ENCODE results near the gene AOPEP. TPM values are rescaled to one million over a fixed set of nuclear protein-coding genes. Genes with fewer than 3 reads are reported as not detected.

The AOPEP gene
- total RNA-seq, 1 donor from 2014 or later, result 175 TPM

GRCh38 chr9:94993821-94994165 lies 267.3 kb downstream of the AOPEP start:
- H3K36me3 ChIP-seq, result no peaks in the 10 kb centered on the region
- no peak for TF ChIP-seq CTCF (IDR thresholded peaks at IDR 0.05; ENCODE audit: borderline replicate concordance)
- H3K27ac ChIP-seq (replicated peaks), result no peak overlapping the region
- no peak overlapping the region for H3K4me3 ChIP-seq
- peaks cover 29% of the 10 kb centered on the region for H3K4me1 ChIP-seq
- no peaks in the 10 kb centered on the region for H3K27me3 ChIP-seq (ENCODE audit: low read depth)
- intact Hi-C loops (cut with micrococcal nuclease), result no loop called here
- no peak for DNase-seq
- no peaks in the 10 kb centered on the region for H3K9me3 ChIP-seq (replicated peaks)

GRCh38 chr9:94995048-94995693 lies 268.7 kb downstream of the AOPEP start:
- Histone ChIP-seq H3K27ac (replicated peaks) (peak overlapping the region; percentile 84), H3K9me3 (replicated peaks) (no peaks in the 10 kb centered on the region), H3K4me3 (no peak overlapping the region), H3K36me3 (no peaks in the 10 kb centered on the region), H3K4me1 (peaks cover 36% of the 10 kb centered on the region), H3K27me3 (ENCODE audit: low read depth) (no peaks in the 10 kb centered on the region)
- TF ChIP-seq CTCF (IDR thresholded peaks at IDR 0.05; ENCODE audit: borderline replicate concordance), result no peak
- intact Hi-C loops (cut with micrococcal nuclease), result no loop called here
- DNase-seq, result no peak

- no peaks in the 10 kb centered on the region for H3K27me3 ChIP-seq (ENCODE audit: low read depth)
- H3K9me3 ChIP-seq (replicated peaks), result no peaks in the 10 kb centered on the region
- H3K27ac ChIP-seq (replicated peaks), result peak overlapping the region; percentile 84
- H3K4me3 ChIP-seq, result no peak overlapping the region
- no peak for DNase-seq
- peaks cover 51% of the 10 kb centered on the region for H3K4me1 ChIP-seq
- intact Hi-C loops (cut with micrococcal nuclease), result no loop called here
- TF ChIP-seq CTCF (IDR thresholded peaks at IDR 0.05; ENCODE audit: borderline replicate concordance), result no peak
- no peaks in the 10 kb centered on the region for H3K36me3 ChIP-seq
Observed at GRCh38 chr9:94996641-94997040, 270.1 kb downstream of the AOPEP start.

- H3K4me3 ChIP-seq, result no peak overlapping the region
- H3K9me3 ChIP-seq (replicated peaks), result no peaks in the 10 kb centered on the region
- peaks cover 61% of the 10 kb centered on the region for H3K4me1 ChIP-seq
- TF ChIP-seq CTCF (IDR thresholded peaks at IDR 0.05; ENCODE audit: borderline replicate concordance), result no peak
- intact Hi-C loops (cut with micrococcal nuclease), result no loop called here
- DNase-seq, result no peak
- peak overlapping the region; percentile 84 for H3K27ac ChIP-seq (replicated peaks)
- no peaks in the 10 kb centered on the region for H3K27me3 ChIP-seq (ENCODE audit: low read depth)
- no peaks in the 10 kb centered on the region for H3K36me3 ChIP-seq
Observed at GRCh38 chr9:94997727-94998126, 271.2 kb downstream of the AOPEP start.

GRCh38 chr9:94999832-95000231 lies 273.3 kb downstream of the AOPEP start:
- H3K9me3 ChIP-seq (replicated peaks), result no peaks in the 10 kb centered on the region
- no peak for TF ChIP-seq CTCF (IDR thresholded peaks at IDR 0.05; ENCODE audit: borderline replicate concordance)
- no peaks in the 10 kb centered on the region for H3K27me3 ChIP-seq (ENCODE audit: low read depth)
- peak overlapping the region; percentile 99 for H3K27ac ChIP-seq (replicated peaks)
- H3K4me1 ChIP-seq, result peaks cover 73% of the 10 kb centered on the region
- no peak for DNase-seq
- no peaks in the 10 kb centered on the region for H3K36me3 ChIP-seq
- intact Hi-C loops (cut with micrococcal nuclease), result no loop called here
- no peak overlapping the region for H3K4me3 ChIP-seq
